ENCODE data around the gene PLEKHA3. TPM values are rescaled to one million over a fixed set of nuclear protein-coding genes. Genes with fewer than 3 reads are reported as not detected.

Gene PLEKHA3
- total and polyA plus RNA-seq, 10 of the 15 experiments (the other 5 are each of a cell fraction or from before 2014, with no cell fraction given): 1.4 to 21.1 (median 7.4) TPM

DNA sequence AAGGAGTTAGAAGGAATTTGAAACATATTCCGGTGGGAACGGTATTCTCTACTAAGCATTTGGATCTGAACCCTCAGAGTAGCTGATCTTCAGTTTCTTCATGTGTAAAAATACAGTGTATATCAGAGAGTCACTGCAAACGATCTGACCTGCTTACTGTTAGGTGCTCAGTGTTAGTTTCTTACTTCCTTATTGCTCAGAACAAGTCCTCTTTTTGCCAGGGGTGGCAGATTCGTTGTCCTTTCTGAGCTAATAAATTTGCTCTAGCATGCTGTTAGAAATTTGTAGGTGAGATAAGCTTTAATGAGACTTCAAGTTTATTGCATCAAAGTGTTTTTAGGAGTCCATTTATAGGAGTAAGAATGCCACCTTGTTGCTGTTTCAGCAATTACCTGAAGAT lies 15.8 kb downstream of the PLEKHA3 start:
- H3K9ac ChIP-seq (ENCODE audit: control insufficient read depth, insufficient read depth, low read length): no peak overlapping the region
- SMC1A ChIA-PET (ENCODE audit: uncharacterized antibody, unreplicated experiment): interaction anchor here (0.6 to 2.9 kb wide), 4 partner anchors 11 to 379 kb away, joined by 3 to 8 read pairs (median 4); no protein-coding TSS in a partner anchor
- no peaks in the 10 kb centered on the region for H4K20me1 ChIP-seq (ENCODE audit: control insufficient read depth, insufficient read depth)
- intact Hi-C loops (cut with micrococcal nuclease; ENCODE audit: unreplicated experiment) (no loop called here), in situ Hi-C loops (cut with MboI) (no loop called here)
- H3K27me3 ChIP-seq (replicated peaks in 1 of 2; ENCODE audit: control insufficient read depth in 2 of 2, insufficient read depth in 2 of 2, low read length in 1 of 2): no peaks in the 10 kb centered on the region
- ATAC-seq (no peak), FAIRE-seq (no peak), DNase-seq (ENCODE audit: low read depth, low spot score) (no peak)
- POLR2A ChIA-PET: interaction anchor here (0.8 to 1.6 kb wide), 2 partner anchors 17 to 171 kb away, joined by 3 read pairs; no protein-coding TSS in a partner anchor
- H2AFZ ChIP-seq (ENCODE audit: control insufficient read depth, low read depth, low read length): no peak overlapping the region
- H3K9me3 ChIP-seq (replicated peaks; ENCODE audit: control insufficient read depth, insufficient read depth, low read length): no peaks in the 10 kb centered on the region
- no peaks in the 10 kb centered on the region for H3K4me1 ChIP-seq (ENCODE audit: control insufficient read depth, insufficient read depth, low read length)
- no peak for TF ChIP-seq GATAD2B (conservative IDR thresholded peaks at IDR 0.05; ENCODE audit: low read depth)
- TF ChIP-seq BRCA1 (IDR thresholded peaks at IDR 0.05; ENCODE audit: low read depth, low read length): no peak
- no peak for TF ChIP-seq NFIC (IDR thresholded peaks at IDR 0.05; ENCODE audit: low read depth, low read length)
- no peak for TF ChIP-seq ZNF384 (IDR thresholded peaks at IDR 0.05; ENCODE audit: borderline replicate concordance, low read depth, low read length)
- TF ChIP-seq, protein P1, sequence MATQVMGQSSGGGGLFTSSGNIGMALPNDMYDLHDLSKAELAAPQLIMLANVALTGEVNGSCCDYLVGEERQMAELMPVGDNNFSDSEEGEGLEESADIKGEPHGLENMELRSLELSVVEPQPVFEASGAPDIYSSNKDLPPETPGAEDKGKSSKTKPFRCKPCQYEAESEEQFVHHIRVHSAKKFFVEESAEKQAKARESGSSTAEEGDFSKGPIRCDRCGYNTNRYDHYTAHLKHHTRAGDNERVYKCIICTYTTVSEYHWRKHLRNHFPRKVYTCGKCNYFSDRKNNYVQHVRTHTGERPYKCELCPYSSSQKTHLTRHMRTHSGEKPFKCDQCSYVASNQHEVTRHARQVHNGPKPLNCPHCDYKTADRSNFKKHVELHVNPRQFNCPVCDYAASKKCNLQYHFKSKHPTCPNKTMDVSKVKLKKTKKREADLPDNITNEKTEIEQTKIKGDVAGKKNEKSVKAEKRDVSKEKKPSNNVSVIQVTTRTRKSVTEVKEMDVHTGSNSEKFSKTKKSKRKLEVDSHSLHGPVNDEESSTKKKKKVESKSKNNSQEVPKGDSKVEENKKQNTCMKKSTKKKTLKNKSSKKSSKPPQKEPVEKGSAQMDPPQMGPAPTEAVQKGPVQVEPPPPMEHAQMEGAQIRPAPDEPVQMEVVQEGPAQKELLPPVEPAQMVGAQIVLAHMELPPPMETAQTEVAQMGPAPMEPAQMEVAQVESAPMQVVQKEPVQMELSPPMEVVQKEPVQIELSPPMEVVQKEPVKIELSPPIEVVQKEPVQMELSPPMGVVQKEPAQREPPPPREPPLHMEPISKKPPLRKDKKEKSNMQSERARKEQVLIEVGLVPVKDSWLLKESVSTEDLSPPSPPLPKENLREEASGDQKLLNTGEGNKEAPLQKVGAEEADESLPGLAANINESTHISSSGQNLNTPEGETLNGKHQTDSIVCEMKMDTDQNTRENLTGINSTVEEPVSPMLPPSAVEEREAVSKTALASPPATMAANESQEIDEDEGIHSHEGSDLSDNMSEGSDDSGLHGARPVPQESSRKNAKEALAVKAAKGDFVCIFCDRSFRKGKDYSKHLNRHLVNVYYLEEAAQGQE (IDR thresholded peaks at IDR 0.05; ENCODE audit: low read depth, low read length): no peak
- TF ChIP-seq, protein P2, sequence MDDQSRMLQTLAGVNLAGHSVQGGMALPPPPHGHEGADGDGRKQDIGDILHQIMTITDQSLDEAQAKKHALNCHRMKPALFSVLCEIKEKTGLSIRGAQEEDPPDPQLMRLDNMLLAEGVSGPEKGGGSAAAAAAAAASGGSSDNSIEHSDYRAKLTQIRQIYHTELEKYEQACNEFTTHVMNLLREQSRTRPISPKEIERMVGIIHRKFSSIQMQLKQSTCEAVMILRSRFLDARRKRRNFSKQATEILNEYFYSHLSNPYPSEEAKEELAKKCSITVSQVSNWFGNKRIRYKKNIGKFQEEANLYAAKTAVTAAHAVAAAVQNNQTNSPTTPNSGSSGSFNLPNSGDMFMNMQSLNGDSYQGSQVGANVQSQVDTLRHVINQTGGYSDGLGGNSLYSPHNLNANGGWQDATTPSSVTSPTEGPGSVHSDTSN (IDR thresholded peaks at IDR 0.05; ENCODE audit: insufficient replicate concordance, low read depth, low read length): no peak
- no peak for TF ChIP-seq RCOR1 (conservative IDR thresholded peaks at IDR 0.05; ENCODE audit: low read depth, low read length)
- no peak for TF ChIP-seq CBX5 (IDR thresholded peaks at IDR 0.05; ENCODE audit: low read depth)
- TF ChIP-seq, protein P3, sequence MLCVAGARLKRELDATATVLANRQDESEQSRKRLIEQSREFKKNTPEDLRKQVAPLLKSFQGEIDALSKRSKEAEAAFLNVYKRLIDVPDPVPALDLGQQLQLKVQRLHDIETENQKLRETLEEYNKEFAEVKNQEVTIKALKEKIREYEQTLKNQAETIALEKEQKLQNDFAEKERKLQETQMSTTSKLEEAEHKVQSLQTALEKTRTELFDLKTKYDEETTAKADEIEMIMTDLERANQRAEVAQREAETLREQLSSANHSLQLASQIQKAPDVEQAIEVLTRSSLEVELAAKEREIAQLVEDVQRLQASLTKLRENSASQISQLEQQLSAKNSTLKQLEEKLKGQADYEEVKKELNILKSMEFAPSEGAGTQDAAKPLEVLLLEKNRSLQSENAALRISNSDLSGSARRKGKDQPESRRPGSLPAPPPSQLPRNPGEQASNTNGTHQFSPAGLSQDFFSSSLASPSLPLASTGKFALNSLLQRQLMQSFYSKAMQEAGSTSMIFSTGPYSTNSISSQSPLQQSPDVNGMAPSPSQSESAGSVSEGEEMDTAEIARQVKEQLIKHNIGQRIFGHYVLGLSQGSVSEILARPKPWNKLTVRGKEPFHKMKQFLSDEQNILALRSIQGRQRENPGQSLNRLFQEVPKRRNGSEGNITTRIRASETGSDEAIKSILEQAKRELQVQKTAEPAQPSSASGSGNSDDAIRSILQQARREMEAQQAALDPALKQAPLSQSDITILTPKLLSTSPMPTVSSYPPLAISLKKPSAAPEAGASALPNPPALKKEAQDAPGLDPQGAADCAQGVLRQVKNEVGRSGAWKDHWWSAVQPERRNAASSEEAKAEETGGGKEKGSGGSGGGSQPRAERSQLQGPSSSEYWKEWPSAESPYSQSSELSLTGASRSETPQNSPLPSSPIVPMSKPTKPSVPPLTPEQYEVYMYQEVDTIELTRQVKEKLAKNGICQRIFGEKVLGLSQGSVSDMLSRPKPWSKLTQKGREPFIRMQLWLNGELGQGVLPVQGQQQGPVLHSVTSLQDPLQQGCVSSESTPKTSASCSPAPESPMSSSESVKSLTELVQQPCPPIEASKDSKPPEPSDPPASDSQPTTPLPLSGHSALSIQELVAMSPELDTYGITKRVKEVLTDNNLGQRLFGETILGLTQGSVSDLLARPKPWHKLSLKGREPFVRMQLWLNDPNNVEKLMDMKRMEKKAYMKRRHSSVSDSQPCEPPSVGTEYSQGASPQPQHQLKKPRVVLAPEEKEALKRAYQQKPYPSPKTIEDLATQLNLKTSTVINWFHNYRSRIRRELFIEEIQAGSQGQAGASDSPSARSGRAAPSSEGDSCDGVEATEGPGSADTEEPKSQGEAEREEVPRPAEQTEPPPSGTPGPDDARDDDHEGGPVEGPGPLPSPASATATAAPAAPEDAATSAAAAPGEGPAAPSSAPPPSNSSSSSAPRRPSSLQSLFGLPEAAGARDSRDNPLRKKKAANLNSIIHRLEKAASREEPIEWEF (IDR thresholded peaks at IDR 0.05; ENCODE audit: insufficient replicate concordance, low read depth, low read length): no peak
- no peak for TF ChIP-seq CREB1 (IDR thresholded peaks at IDR 0.05; ENCODE audit: low read depth)
- BruUV-seq (replicated peaks): no TSS peak
- 66% methylated on average over 4 of the region's 4 CpGs for WGBS (ENCODE audit: insufficient coverage, insufficient replicate concordance, low lambda C conversion rate, missing lambda C conversion rate)
- CTCF ChIA-PET: interaction anchor here (0.7 to 2.4 kb wide), 6 partner anchors 9 to 204 kb away, joined by 3 to 6 read pairs (median 3); partner anchors contain the start of gene PLEKHA3
- H3K79me2 ChIP-seq (ENCODE audit: control insufficient read depth, insufficient read depth, low read length): no peaks in the 10 kb centered on the region
- no peak overlapping the region for H3K4me3 ChIP-seq
- RAD21 ChIA-PET (ENCODE audit: unreplicated experiment): interaction anchor here (0.6 to 1.0 kb wide), 2 partner anchors 25 to 41 kb away, joined by 3 to 4 read pairs; no protein-coding TSS in a partner anchor
- no peak overlapping the region for H3K4me2 ChIP-seq (ENCODE audit: control insufficient read depth, insufficient read depth)
- H3K27ac ChIP-seq (ENCODE audit: control insufficient read depth, insufficient read depth): no peak overlapping the region
- peaks cover 6 to 29% of the 10 kb centered on the region in 2 experiments for H3K36me3 ChIP-seq (ENCODE audit: control insufficient read depth in 2 of 2, insufficient read depth in 2 of 2, low read length in 1 of 2)

Measured in GM12878 (cell line).